ENCODE measurements around the gene METRNL. TPM values are rescaled to one million over a fixed set of nuclear protein-coding genes. Genes with fewer than 3 reads are reported as not detected.
"Not testable (repeated sequence)": the region's sequence is repeated elsewhere in the genome, so short reads cannot be mapped to it uniquely, and the experiment has no call there.

METRNL gene
- total RNA-seq, 1 donor from 2014 or later, result 257 TPM

- DNase-seq (ENCODE audit: low spot score in 2 of 2), result peak in 1 of 2 donors; percentile 53
- Histone ChIP-seq H3K4me3 (no peak overlapping the region), H3K27me3 (no peaks in the 10 kb centered on the region), H3K27ac (no peak overlapping the region), H3K9me3 (no peaks in the 10 kb centered on the region), H3K36me3 (no peaks in the 10 kb centered on the region), H3K4me1 (no peaks in the 10 kb centered on the region)
- no peak for TF ChIP-seq CTCF (IDR thresholded peaks at IDR 0.05)
- intact Hi-C loops (cut with DNase I), result no loop called here
Measured at GRCh38 chr17:83064021-83064731, 15.2 kb upstream of the METRNL start.

GRCh38 chr17:83064732-83065659, 14.4 kb upstream of the METRNL start:
- intact Hi-C loops (cut with DNase I), result no loop called here
- Histone ChIP-seq H3K36me3 (no peaks in the 10 kb centered on the region), H3K4me3 (no peak overlapping the region), H3K4me1 (no peaks in the 10 kb centered on the region), H3K9me3 (no peaks in the 10 kb centered on the region), H3K27me3 (no peaks in the 10 kb centered on the region), H3K27ac (no peak overlapping the region)
- DNase-seq (ENCODE audit: low spot score in 2 of 2), result peak in 1 of 2 donors; percentile 50
- TF ChIP-seq CTCF (IDR thresholded peaks at IDR 0.05), result no peak

GRCh38 chr17:83065660-83066542, 13.5 kb upstream of the METRNL start:
- H3K4me1 ChIP-seq, result no peaks in the 10 kb centered on the region
- intact Hi-C loops (cut with DNase I), result no loop called here
- DNase-seq (ENCODE audit: low spot score in 2 of 2), result peak in 1 of 2 donors; percentile 54

GRCh38 chr17:83066543-83066890, 12.9 kb upstream of the METRNL start:
- H3K36me3 ChIP-seq; H3K4me1 ChIP-seq; H3K9me3 ChIP-seq; H3K27ac ChIP-seq; H3K4me3 ChIP-seq; H3K27me3 ChIP-seq; intact Hi-C loops (cut with DNase I); DNase-seq (ENCODE audit: low spot score in 2 of 2): not testable (repeated sequence)

More at GRCh38 chr17:83065660-83066542, 13.5 kb upstream of the METRNL start:
- Histone ChIP-seq H3K27ac (no peak overlapping the region), H3K36me3 (no peaks in the 10 kb centered on the region), H3K27me3 (no peaks in the 10 kb centered on the region), H3K9me3 (no peaks in the 10 kb centered on the region), H3K4me3 (no peak overlapping the region)
- TF ChIP-seq CTCF (IDR thresholded peaks at IDR 0.05), result no peak

- Histone ChIP-seq H3K9me3 (no peaks in the 10 kb centered on the region), H3K27me3 (no peaks in the 10 kb centered on the region), H3K27ac (no peak overlapping the region), H3K4me1 (no peaks in the 10 kb centered on the region), H3K4me3 (no peak overlapping the region), H3K36me3 (no peaks in the 10 kb centered on the region)
- DNase-seq (ENCODE audit: low spot score in 2 of 2), result peak in 1 of 2 donors; percentile 55
- intact Hi-C loops (cut with DNase I), result no loop called here
- TF ChIP-seq CTCF (IDR thresholded peaks at IDR 0.05), result no peak
Measured at GRCh38 chr17:83067071-83067717, 12.2 kb upstream of the METRNL start.
